Suprapubic skin (tissue), 4 donors: ENCODE results near the gene COX20. TPM values are rescaled to one million over a fixed set of nuclear protein-coding genes. Genes with fewer than 3 reads are reported as not detected.

Source experiments
- DNase-seq, 2 donors: peaks; one replicate each; pipeline ENCODE4 v3.0.0-alpha.2; 2019; ENCODE audit warnings: low spot score in 2 of 2
- H3K27ac ChIP-seq: fragments of 200-600 bp; sonication (generic); one replicate; pipeline ENCODE4 v1.5.1; 2019
- H3K27me3 ChIP-seq: fragments of 200-600 bp; sonication (generic); one replicate; pipeline ENCODE4 v1.5.1; 2019
- H3K36me3 ChIP-seq: fragments of 200-600 bp; sonication (generic); one replicate; pipeline ENCODE4 v1.5.1; 2019
- H3K4me1 ChIP-seq: fragments of 200-600 bp; sonication (generic); one replicate; pipeline ENCODE4 v1.5.1; 2019
- H3K4me3 ChIP-seq: fragments of 200-600 bp; sonication (generic); one replicate; pipeline ENCODE4 v1.5.1; 2019; ENCODE audit warnings: mild to moderate bottlenecking
- H3K9me3 ChIP-seq: fragments of 200-600 bp; sonication (generic); one replicate; pipeline ENCODE4 v1.5.1; 2019
- EP300 ChIP-seq: sonication (generic); formaldehyde crosslinking; IDR thresholded peaks from one replicate; pipeline ENCODE4 v1.6.1; 2017; ENCODE audit warnings: antibody characterized with exemption
- POLR2A ChIP-seq, 2 donors: fragments of 450-650 bp; IDR thresholded peaks; one replicate each; pipeline ENCODE4 v1.6.1; 2017; ENCODE audit warnings: antibody characterized with exemption in 2 of 2, mild to moderate bottlenecking in 2 of 2, moderate library complexity in 2 of 2
- POLR2AphosphoS5 ChIP-seq, 3 donors: sonication (generic); formaldehyde crosslinking; IDR thresholded peaks; one replicate each; pipeline ENCODE4 v1.6.1; 2017; ENCODE audit warnings: antibody characterized with exemption in 3 of 3
- WGBS: methylation state at CpG from one replicate; pipeline ENCODE4 v1.1.5; 2018; 5-methylcytosine and 5-hydroxymethylcytosine counted together
- total RNA-seq, 4 donors: library from RNA; depleted of rRNA; stranded (reverse); fragments of >200 nt; gene quantifications; one replicate each; pipeline ENCODE4 v1.1.0, GENCODE V29; 2016
- TF ChIP-seq, protein P1 (sequence below), 2 donors: fragments of 200-600 bp in 1 of 2; fragments of 450-650 bp in 1 of 2; sonication (generic) in 1 of 2; IDR thresholded peaks; one replicate each; pipeline ENCODE4 v1.5.1; 2016 to 2019; ENCODE audit warnings: antibody characterized with exemption in 2 of 2, mild to moderate bottlenecking in 1 of 2, moderate library complexity in 1 of 2

COX20 gene
- total RNA-seq, 4 donors from 2014 or later, result 19.4 to 30.3 (median 25.3) TPM

DNA sequence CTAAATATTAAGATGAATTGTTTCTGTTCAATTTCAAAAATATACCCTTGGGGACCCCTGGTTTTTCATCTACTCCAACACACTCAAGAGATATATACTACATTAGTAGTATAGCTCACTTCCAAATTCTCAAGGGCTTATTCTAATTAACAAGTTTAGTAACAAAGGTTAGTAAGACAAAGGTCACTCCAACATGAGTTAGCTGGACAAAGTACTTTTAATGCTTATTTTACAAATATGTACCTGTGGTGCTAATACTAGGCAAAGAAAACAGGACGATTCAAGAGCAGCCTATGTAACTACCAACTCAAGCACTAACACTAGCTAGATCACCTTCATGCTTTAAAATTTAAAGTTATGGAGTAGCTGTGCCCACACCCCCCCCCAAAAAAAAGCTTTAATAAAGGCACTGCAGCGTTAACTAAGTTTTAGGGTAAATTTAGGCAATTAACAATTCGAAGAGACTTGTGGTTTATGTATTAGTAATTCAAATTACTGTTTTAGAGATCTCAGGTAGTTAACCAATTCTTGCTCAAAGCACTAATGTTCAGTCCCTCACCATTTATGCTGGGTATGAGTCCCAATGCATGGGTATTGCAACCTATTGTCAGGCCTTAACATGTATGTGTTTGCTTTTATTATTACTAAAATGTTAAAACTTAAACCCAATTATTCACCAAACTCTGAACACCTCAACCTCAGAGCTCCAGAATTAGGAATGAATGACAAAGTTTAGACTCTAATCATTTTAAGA, 14.8 kb downstream of the COX20 start:
- peaks cover 16% of the 10 kb centered on the region for H3K4me1 ChIP-seq

DNA sequence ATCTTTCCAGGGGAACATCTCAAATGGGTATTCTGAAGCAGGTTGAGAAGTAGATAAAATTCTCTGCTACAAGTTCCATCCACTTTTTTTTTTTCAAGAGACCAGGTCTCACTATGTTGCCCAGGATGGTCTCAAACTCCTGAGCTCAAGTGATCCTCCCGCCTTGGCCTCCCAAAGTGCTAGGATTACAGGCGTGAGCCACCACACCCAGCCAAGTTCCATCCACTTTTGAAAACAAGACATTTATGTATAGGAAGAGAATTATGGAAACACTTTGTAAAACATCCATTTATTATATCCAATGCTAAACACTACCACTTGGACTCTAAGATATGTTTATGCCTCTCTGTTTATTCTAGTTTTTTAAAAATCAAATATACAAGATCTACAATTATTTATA, 15.4 kb downstream of the COX20 start:
- no peak overlapping the region for H3K4me3 ChIP-seq
- no peak overlapping the region for H3K27ac ChIP-seq
- no peak for DNase-seq
- peaks cover 88% of the 10 kb centered on the region for H3K36me3 ChIP-seq
- WGBS, result 97% methylated on average over 2 of the region's 2 CpGs
- H3K9me3 ChIP-seq, result no peaks in the 10 kb centered on the region
- TF ChIP-seq, protein P1, sequence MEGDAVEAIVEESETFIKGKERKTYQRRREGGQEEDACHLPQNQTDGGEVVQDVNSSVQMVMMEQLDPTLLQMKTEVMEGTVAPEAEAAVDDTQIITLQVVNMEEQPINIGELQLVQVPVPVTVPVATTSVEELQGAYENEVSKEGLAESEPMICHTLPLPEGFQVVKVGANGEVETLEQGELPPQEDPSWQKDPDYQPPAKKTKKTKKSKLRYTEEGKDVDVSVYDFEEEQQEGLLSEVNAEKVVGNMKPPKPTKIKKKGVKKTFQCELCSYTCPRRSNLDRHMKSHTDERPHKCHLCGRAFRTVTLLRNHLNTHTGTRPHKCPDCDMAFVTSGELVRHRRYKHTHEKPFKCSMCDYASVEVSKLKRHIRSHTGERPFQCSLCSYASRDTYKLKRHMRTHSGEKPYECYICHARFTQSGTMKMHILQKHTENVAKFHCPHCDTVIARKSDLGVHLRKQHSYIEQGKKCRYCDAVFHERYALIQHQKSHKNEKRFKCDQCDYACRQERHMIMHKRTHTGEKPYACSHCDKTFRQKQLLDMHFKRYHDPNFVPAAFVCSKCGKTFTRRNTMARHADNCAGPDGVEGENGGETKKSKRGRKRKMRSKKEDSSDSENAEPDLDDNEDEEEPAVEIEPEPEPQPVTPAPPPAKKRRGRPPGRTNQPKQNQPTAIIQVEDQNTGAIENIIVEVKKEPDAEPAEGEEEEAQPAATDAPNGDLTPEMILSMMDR (IDR thresholded peaks at IDR 0.05), result no peak
- no peak for TF ChIP-seq POLR2AphosphoS5 (IDR thresholded peaks at IDR 0.05)
- TF ChIP-seq EP300, result no peak
- TF ChIP-seq POLR2A (IDR thresholded peaks at IDR 0.05), result no peak
- H3K27me3 ChIP-seq, result no peaks in the 10 kb centered on the region
- peaks cover 22% of the 10 kb centered on the region for H3K4me1 ChIP-seq

More for the DNA sequence above, 14.8 kb downstream of the COX20 start:
- no peak for DNase-seq
- TF ChIP-seq, protein P1 (IDR thresholded peaks at IDR 0.05), result no peak
- TF ChIP-seq POLR2A (IDR thresholded peaks at IDR 0.05), result no peak
- TF ChIP-seq EP300, result no peak
- TF ChIP-seq POLR2AphosphoS5 (IDR thresholded peaks at IDR 0.05), result no peak
- Histone ChIP-seq H3K9me3 (no peaks in the 10 kb centered on the region), H3K4me3 (no peak overlapping the region), H3K27ac (no peak overlapping the region), H3K36me3 (peaks cover 88% of the 10 kb centered on the region), H3K27me3 (no peaks in the 10 kb centered on the region)
- WGBS, result 90% methylated on average over 3 of the region's 3 CpGs

DNA sequence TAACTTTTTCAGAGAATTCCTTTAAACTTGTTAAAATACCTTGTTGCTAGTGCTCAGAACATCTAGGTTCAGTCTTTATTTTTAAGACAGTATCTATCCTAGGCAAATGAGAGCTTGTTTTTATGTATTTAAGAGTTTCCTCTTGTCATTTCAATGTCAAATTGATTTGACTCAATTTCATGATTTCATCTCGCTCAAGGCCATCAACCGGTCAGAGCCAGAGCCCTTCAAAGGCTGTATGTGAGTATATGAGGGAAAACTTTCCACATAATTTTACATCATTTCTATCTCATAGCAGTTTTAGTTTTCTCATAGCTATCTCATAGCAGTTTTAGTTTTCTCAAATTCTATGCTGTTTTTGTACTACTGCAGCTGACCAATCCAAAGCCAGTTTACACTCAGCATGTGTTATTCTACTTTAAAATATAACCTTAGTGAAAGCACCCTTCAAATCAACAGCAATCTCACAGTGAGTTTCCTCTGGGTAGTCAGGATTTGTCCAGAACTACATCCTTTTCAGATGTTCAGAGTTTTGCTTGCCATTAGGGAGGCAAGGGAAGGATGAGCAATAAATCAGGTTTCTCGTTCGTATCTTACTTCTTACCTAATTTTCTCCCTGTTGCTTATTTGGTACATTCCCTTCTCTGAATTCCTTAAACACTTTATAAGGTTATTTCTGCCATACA, 16.2 kb downstream of the COX20 start:
- WGBS, result 86% methylated on average over 4 of the region's 4 CpGs
- no peak overlapping the region for H3K27ac ChIP-seq
- no peak for DNase-seq
- H3K4me1 ChIP-seq, result peaks cover 22% of the 10 kb centered on the region
- TF ChIP-seq EP300 (no peak), POLR2A (IDR thresholded peaks at IDR 0.05) (no peak), POLR2AphosphoS5 (IDR thresholded peaks at IDR 0.05) (no peak)
- TF ChIP-seq, protein P1 (IDR thresholded peaks at IDR 0.05), result no peak
- peaks cover 88% of the 10 kb centered on the region for H3K36me3 ChIP-seq
- H3K27me3 ChIP-seq, result no peaks in the 10 kb centered on the region
- no peak overlapping the region for H3K4me3 ChIP-seq
- H3K9me3 ChIP-seq, result no peaks in the 10 kb centered on the region

DNA sequence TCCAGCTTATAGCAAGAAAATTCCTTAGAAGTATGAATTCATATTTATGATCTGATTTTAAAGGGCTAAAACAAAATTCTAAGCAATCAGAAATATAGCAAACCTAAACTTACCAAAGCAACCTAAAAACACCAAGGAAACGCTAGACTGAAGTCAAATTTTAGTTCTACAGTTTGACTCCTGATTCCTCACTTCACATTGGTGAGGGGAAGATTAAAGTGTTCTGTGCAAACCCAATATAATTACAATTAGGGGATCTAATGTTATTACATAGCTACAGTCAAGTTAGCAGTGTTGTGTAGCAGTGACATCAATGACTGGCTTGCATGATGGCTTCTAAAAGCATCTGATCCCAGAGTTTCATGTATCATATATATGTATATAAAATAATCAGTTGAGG, 17.2 kb downstream of the COX20 start:
- Histone ChIP-seq H3K4me3 (no peak overlapping the region), H3K36me3 (peaks cover 89% of the 10 kb centered on the region), H3K9me3 (no peaks in the 10 kb centered on the region), H3K27ac (no peak overlapping the region), H3K4me1 (peaks cover 28% of the 10 kb centered on the region), H3K27me3 (no peaks in the 10 kb centered on the region)
- no peak for DNase-seq
- WGBS, result 90% methylated on average over 1 of the region's 1 CpG
- TF ChIP-seq, protein P1 (IDR thresholded peaks at IDR 0.05), result no peak
- no peak for TF ChIP-seq EP300
- TF ChIP-seq POLR2A (IDR thresholded peaks at IDR 0.05), result no peak
- TF ChIP-seq POLR2AphosphoS5 (IDR thresholded peaks at IDR 0.05), result no peak

DNA sequence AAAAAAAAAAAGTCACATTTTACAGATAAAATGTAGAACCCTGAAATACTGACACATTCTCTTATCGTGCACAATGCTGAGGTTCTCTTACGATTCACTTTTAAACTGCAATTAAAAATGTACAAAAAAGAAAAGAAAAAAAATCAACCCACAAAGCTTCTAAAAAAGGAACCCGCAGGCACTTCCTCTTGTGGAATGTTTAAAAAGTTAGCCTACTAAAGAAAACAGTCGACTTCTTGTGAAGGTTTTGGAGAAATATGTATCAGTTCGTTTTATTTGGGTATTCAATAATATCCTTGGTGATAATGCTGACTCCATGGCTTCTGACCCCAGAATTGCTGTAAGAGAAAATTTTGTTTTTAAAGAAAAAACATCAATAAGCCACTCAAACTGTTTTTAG, 18.7 kb downstream of the COX20 start:
- no peak for DNase-seq
- Histone ChIP-seq H3K27ac (no peak overlapping the region), H3K36me3 (peaks cover 90% of the 10 kb centered on the region), H3K4me3 (no peak overlapping the region), H3K9me3 (no peaks in the 10 kb centered on the region), H3K27me3 (no peaks in the 10 kb centered on the region), H3K4me1 (peaks cover 43% of the 10 kb centered on the region)
- 56% methylated on average over 5 of the region's 5 CpGs for WGBS
- TF ChIP-seq POLR2A (IDR thresholded peaks at IDR 0.05) (no peak), EP300 (no peak)
